ENCODE results near the gene PDZD4.

Gene PDZD4

DNA sequence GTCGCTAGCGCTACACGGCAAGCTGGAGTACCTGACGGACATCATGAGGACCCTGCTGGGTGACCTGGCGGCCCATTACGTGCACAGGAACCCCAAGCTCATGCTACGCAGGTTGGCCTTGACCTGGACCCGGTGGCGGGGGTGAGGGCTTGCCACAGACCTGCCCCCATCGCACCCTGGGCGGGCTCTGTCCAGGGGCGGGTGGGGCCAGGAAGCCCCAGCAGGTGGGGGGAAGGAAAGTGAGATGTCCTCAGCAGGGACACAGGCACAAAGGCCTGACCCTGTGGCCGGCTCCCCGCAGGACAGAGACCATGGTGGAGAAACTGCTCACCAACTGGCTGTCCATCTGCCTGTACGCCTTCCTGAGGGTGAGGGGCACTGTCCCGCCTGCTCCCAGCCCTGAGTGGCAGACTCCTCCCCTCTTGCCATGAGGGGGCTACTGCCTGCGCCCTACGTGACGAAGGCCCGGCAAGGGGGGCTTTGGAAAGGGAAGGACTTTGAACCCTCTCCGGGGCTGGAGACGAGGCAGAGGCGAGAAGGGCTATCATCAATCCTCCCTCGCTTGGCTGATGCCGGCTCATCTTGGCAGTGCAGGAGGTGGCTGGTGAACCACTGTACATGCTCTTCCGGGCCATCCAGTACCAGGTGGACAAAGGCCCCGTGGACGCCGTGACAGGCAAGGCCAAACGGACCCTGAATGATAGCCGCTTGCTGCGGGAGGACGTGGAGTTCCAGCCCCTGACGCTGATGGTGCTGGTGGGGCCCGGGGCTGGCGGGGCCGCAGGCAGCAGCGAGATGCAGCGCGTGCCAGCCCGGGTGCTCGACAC is 54.8 kb downstream of the PDZD4 start:
- no peaks in the 10 kb centered on the region for H3K79me2 ChIP-seq (ENCODE audit: control insufficient read depth, insufficient read depth, low read length, unreplicated experiment)
- H3K36me3 ChIP-seq (ENCODE audit: insufficient read depth, low read length), result no peaks in the 10 kb centered on the region
- H3K4me3 ChIP-seq (ENCODE audit: low read depth, low read length), result no peak overlapping the region
- H3K4me1 ChIP-seq (ENCODE audit: control insufficient read depth, insufficient read depth, low read length, unreplicated experiment), result no peaks in the 10 kb centered on the region
- H3K27me3 ChIP-seq (ENCODE audit: insufficient read depth, low read length), result no peaks in the 10 kb centered on the region
- H3K27ac ChIP-seq (ENCODE audit: low read depth, low read length), result no peak overlapping the region
- H2AFZ ChIP-seq (ENCODE audit: low read length, unreplicated experiment), result no peak overlapping the region

DNA sequence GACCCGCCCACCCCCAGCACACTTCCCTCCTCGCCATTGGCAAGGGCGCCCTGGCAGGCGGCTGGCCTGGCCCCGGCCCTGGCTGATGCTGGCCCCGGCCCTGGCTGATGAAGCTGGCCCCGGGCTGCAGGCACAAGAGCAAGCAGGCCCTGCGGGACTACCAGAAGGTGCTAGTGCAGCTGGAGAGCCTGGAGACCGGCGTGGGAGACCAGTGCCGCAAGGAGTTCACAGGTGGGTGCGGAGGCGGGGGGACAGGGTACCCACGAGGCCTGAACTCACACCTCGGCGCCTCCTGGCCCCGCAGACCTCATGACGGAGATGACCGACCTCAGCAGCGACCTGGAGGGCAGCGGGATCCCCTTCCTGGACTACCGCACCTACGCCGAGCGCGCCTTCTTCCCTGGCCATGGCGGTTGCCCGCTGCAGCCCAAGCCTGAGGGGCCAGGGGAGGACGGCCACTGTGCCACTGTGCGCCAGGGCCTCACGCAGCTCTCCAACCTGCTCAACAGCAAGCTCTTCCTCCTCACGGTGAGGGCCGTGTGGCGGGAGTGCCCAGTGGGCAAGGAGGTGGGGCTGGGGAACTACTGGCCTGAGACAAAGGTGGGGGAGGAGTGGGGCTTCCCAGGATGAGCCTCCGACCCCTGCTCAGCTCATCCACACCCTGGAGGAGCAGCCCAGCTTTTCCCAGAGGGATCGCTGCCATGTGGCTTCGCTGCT is 55.6 kb downstream of the PDZD4 start:
- Histone ChIP-seq H3K36me3 (ENCODE audit: insufficient read depth, low read length) (no peaks in the 10 kb centered on the region), H3K79me2 (ENCODE audit: control insufficient read depth, insufficient read depth, low read length, unreplicated experiment) (no peaks in the 10 kb centered on the region), H3K27ac (ENCODE audit: low read depth, low read length) (no peak overlapping the region), H3K27me3 (ENCODE audit: insufficient read depth, low read length) (no peaks in the 10 kb centered on the region), H3K4me1 (ENCODE audit: control insufficient read depth, insufficient read depth, low read length, unreplicated experiment) (no peaks in the 10 kb centered on the region), H3K4me3 (ENCODE audit: low read depth, low read length) (no peak overlapping the region), H2AFZ (ENCODE audit: low read length, unreplicated experiment) (no peak overlapping the region)

DNA sequence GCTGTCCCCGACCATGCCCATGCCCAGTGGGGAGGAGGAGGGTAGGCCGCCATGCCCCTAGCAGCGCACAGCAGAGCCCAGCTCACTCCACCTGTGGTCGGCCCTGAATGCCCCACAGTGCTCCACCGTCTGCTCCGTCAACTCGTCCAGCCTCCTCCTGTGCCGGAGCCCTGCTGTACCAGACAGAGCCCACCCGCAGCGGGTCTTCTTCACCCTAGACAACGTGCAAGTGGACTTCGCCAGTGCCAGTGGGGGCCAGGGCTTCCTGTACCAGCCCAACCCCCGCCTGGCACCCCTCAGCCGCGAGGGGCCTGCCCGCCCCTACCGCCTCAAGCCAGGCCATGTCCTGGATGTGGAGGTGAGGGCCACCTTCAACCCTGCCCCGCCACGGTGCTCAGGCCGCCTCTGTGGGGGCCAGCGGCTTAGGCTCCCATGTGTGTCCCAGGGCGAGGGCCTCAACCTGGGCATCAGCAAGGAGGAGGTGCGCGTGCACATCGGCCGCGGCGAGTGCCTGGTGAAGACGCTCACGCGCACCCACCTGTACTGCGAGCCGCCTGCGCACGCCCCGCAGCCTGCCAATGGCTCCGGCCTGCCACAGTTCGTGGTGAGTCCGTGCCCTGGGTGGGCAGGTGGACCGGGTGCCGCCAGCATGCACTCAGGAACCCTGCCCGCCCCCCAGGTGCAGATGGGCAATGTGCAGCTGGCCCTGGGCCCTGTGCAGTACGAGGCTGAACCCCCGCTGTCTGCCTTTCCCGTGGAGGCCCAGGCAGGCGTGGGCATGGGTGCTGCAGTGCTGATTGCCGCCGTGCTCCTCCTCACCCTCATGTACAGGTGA is 56.4 kb downstream of the PDZD4 start:
- Histone ChIP-seq H3K79me2 (ENCODE audit: control insufficient read depth, insufficient read depth, low read length, unreplicated experiment) (no peaks in the 10 kb centered on the region), H3K36me3 (ENCODE audit: insufficient read depth, low read length) (no peaks in the 10 kb centered on the region), H3K4me3 (ENCODE audit: low read depth, low read length) (no peak overlapping the region), H3K27ac (ENCODE audit: low read depth, low read length) (no peak overlapping the region), H3K4me1 (ENCODE audit: control insufficient read depth, insufficient read depth, low read length, unreplicated experiment) (no peaks in the 10 kb centered on the region), H2AFZ (ENCODE audit: low read length, unreplicated experiment) (no peak overlapping the region), H3K27me3 (ENCODE audit: insufficient read depth, low read length) (no peaks in the 10 kb centered on the region)

DNA sequence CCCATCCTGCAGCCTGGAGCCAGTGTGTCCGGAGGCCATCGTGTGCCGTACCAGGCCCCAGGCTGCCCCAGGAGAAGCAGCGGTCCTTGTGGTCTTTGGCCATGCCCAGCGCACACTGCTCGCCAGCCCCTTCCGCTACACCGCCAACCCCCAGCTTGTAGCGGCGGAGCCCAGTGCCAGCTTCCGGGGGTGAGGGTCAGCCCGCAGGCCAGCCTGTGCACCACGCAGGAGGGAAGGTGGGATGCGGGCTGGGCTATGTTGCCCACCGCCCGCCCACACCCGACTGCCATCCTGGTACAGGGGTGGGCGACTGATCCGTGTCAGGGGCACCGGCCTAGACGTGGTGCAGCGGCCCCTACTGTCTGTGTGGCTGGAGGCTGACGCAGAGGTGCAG is 57.1 kb downstream of the PDZD4 start:
- H2AFZ ChIP-seq (ENCODE audit: low read length, unreplicated experiment), result no peak overlapping the region
- H3K4me1 ChIP-seq (ENCODE audit: control insufficient read depth, insufficient read depth, low read length, unreplicated experiment), result no peaks in the 10 kb centered on the region
- no peak overlapping the region for H3K4me3 ChIP-seq (ENCODE audit: low read depth, low read length)
- no peaks in the 10 kb centered on the region for H3K36me3 ChIP-seq (ENCODE audit: insufficient read depth, low read length)
- no peaks in the 10 kb centered on the region for H3K79me2 ChIP-seq (ENCODE audit: control insufficient read depth, insufficient read depth, low read length, unreplicated experiment)
- H3K27ac ChIP-seq (ENCODE audit: low read depth, low read length), result no peak overlapping the region
- H3K27me3 ChIP-seq (ENCODE audit: insufficient read depth, low read length), result no peaks in the 10 kb centered on the region

DNA sequence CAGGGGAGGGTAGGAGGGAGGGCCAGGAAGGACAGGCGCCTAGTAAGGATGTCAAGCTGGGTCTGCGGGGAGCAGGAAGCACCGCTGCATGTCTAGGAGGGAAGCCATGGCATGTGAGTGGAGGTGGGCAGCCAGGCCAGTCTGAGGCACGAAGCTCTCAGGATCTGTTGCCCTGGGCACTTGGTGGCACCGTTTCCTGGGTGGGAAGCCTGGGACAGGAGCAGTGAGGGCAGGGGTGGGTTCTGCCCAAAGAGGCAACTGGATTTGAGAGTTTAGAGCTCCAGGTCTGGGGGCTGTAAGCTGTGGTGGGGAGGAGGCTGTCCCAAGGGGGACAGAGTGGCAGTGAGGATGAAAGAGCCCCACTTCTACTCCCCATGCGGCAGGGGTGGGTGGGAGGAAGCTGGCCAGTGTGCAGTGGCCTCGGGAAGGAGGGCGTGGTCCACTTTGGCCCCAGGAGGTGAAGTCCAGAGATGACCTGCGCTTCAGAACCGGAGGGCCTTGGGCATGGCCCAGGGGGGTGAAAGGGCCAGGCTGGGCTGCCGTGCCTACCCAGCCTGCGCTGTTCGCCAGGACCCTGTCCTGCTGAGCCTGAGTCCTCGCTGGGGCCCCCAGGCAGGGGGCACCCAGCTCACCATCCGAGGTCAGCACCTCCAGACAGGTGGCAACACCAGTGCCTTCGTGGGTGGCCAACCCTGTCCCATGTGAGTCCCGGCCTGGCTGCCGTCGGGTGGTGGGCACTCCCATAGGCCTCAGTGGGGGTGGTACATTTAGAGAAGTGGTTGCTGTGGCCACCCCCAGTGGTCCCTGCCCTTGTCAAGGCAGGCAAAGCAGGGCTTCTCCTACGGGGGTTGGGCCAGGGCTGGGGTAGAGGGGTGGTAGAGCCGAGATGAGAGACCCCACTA is 57.8 kb downstream of the PDZD4 start:
- Histone ChIP-seq H2AFZ (ENCODE audit: low read length, unreplicated experiment) (no peak overlapping the region), H3K4me1 (ENCODE audit: control insufficient read depth, insufficient read depth, low read length, unreplicated experiment) (no peaks in the 10 kb centered on the region), H3K36me3 (ENCODE audit: insufficient read depth, low read length) (no peaks in the 10 kb centered on the region), H3K27ac (ENCODE audit: low read depth, low read length) (no peak overlapping the region), H3K4me3 (ENCODE audit: low read depth, low read length) (no peak overlapping the region), H3K27me3 (ENCODE audit: insufficient read depth, low read length) (no peaks in the 10 kb centered on the region), H3K79me2 (ENCODE audit: control insufficient read depth, insufficient read depth, low read length, unreplicated experiment) (no peaks in the 10 kb centered on the region)

DNA sequence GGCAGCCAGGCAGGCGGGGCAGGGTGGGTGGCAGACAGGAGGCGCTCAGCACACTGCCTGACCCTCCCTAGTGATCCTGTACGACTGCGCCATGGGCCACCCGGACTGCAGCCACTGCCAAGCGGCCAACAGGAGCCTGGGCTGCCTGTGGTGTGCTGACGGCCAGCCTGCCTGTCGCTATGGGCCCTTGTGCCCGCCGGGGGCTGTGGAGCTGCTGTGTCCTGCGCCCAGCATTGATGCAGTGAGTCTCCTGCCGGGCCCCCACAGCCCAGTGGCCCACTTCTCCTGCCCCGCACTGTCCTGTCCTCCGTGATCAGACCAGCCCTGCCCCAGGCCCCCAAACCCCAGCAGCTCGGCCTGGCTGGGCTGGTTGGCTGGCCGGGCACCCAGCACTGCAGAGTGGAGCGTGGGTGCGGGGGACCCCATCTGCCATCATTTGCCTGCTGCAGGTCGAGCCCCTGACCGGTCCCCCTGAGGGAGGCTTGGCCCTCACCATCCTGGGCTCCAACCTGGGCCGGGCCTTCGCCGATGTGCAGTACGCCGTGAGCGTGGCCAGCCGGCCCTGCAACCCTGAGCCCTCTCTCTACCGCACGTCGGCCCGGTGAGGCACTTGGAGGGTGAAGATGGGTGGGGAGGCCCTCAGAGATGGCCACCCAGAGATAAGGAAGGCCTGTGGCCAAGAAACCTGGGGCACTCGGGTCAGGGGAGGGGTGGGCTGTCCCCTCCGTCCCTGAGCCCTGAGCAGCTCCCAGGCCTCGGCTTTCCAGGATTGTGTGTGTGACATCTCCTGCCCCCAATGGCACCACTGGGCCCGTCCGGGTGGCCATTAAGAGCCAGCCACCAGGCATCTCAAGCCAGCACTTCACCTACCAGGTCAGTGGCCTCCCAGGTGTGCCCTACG is 58.7 kb downstream of the PDZD4 start:
- Histone ChIP-seq H3K4me3 (ENCODE audit: low read depth, low read length) (no peak overlapping the region), H2AFZ (ENCODE audit: low read length, unreplicated experiment) (no peak overlapping the region), H3K79me2 (ENCODE audit: control insufficient read depth, insufficient read depth, low read length, unreplicated experiment) (no peaks in the 10 kb centered on the region), H3K27me3 (ENCODE audit: insufficient read depth, low read length) (no peaks in the 10 kb centered on the region), H3K36me3 (ENCODE audit: insufficient read depth, low read length) (no peaks in the 10 kb centered on the region), H3K4me1 (ENCODE audit: control insufficient read depth, insufficient read depth, low read length, unreplicated experiment) (no peaks in the 10 kb centered on the region), H3K27ac (ENCODE audit: low read depth, low read length) (no peak overlapping the region)

DNA sequence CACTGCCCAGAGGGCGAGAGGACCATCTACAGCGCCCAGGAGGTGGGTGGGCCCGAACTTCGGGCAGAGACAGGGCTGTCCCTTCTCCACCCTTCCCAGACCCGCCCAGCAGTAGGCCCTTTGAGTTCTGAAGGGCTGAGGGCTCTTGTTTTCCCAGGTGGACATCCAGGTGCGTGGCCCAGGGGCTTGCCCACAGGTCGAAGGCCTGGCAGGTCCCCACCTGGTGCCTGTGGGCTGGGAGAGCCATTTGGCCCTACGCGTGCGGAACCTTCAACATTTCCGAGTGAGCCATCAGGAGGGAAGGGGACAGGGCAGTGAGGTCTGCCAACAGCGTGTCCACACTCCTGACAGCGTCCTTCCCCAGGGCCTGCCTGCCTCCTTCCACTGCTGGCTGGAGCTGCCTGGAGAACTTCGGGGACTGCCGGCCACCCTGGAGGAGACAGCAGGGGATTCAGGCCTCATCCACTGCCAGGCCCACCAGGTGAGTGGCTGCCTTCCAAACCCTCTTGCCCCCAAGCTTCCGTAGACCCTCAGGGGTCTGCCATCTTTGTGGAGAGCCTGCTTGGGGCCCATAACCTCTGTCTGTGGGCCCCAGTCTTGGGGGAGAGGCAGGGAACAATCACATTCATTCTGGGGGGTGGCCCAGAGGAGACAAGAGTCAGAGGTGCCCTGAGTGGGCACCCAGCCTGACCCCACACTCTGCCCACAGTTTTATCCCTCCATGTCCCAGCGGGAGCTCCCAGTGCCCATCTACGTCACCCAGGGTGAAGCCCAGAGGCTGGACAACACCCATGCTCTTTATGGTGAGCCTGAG is 59.5 kb downstream of the PDZD4 start:
- no peaks in the 10 kb centered on the region for H3K27me3 ChIP-seq (ENCODE audit: insufficient read depth, low read length)
- no peak overlapping the region for H3K27ac ChIP-seq (ENCODE audit: low read depth, low read length)
- H3K4me3 ChIP-seq (ENCODE audit: low read depth, low read length), result no peak overlapping the region
- H2AFZ ChIP-seq (ENCODE audit: low read length, unreplicated experiment), result no peak overlapping the region
- H3K79me2 ChIP-seq (ENCODE audit: control insufficient read depth, insufficient read depth, low read length, unreplicated experiment), result no peaks in the 10 kb centered on the region
- no peaks in the 10 kb centered on the region for H3K36me3 ChIP-seq (ENCODE audit: insufficient read depth, low read length)
- H3K4me1 ChIP-seq (ENCODE audit: control insufficient read depth, insufficient read depth, low read length, unreplicated experiment), result no peaks in the 10 kb centered on the region

DNA sequence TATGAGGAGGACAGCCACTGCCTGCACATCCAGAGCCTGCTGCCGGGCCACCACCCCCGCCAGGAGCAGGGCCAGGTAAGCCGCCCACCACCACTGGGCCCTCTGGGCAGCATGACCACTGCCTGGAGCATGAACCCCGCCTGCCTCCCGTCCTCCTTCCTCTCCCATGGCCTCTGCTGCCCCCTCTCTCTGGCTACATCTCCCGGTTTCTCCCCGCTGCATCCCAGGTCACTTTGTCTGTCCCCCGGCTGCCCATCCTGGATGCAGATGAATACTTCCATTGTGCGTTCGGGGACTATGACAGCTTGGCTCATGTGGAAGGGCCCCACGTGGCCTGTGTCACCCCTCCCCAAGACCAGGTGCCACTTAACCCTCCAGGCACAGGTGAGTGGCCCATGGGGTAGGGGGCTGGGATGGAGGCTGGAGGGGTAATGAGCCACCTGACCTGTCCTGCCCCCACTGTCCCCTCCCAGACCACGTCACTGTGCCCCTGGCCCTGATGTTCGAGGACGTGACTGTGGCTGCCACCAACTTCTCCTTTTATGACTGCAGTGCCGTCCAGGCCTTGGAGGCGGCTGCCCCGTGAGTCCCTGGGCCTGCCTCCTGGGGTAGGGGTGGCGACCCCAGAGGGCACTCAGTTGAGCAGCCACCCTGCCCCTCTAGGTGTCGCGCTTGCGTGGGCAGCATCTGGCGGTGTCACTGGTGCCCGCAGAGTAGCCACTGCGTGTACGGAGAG is 60.3 kb downstream of the PDZD4 start:
- H2AFZ ChIP-seq (ENCODE audit: low read length, unreplicated experiment), result no peak overlapping the region
- H3K79me2 ChIP-seq (ENCODE audit: control insufficient read depth, insufficient read depth, low read length, unreplicated experiment), result peaks cover 2% of the 10 kb centered on the region
- no peaks in the 10 kb centered on the region for H3K36me3 ChIP-seq (ENCODE audit: insufficient read depth, low read length)

More for the DNA sequence above, 60.3 kb downstream of the PDZD4 start:
- no peaks in the 10 kb centered on the region for H3K4me1 ChIP-seq (ENCODE audit: control insufficient read depth, insufficient read depth, low read length, unreplicated experiment)
- H3K27me3 ChIP-seq (ENCODE audit: insufficient read depth, low read length), result no peaks in the 10 kb centered on the region
- no peak overlapping the region for H3K27ac ChIP-seq (ENCODE audit: low read depth, low read length)
- no peak overlapping the region for H3K4me3 ChIP-seq (ENCODE audit: low read depth, low read length)

Data from ACC112 (cell line).